GM12874 (cell line): ENCODE data around the gene ADAT3.

Experiments used
- CTCF ChIP-seq: IDR thresholded peaks from 2 replicates; pipeline ENCODE4 v1.5.1; 2011; ENCODE audit warnings: low read depth, mild to moderate bottlenecking, control low read depth, low read length, moderate library complexity; ENCODE audit not compliant: insufficient read depth

The ADAT3 gene

GRCh38 chr19:1917926-1918325, 12.7 kb downstream of the ADAT3 start:
- no peak for TF ChIP-seq CTCF

- TF ChIP-seq CTCF: no peak
Measured at GRCh38 chr19:1918975-1919374, 13.8 kb downstream of the ADAT3 start.

- TF ChIP-seq CTCF: no peak
Measured at GRCh38 chr19:1920644-1921043, 15.4 kb downstream of the ADAT3 start.

- TF ChIP-seq CTCF: no peak
Measured at GRCh38 chr19:1921326-1921725, 16.1 kb downstream of the ADAT3 start.

GRCh38 chr19:1921825-1922224, 16.6 kb downstream of the ADAT3 start:
- no peak for TF ChIP-seq CTCF

GRCh38 chr19:1922803-1923202, 17.6 kb downstream of the ADAT3 start:
- TF ChIP-seq CTCF: no peak

GRCh38 chr19:1923319-1923718, 18.1 kb downstream of the ADAT3 start:
- TF ChIP-seq CTCF: no peak
